Measurements from ENCODE around the gene GJB4. TPM values are rescaled to one million over a fixed set of nuclear protein-coding genes. Genes with fewer than 3 reads are reported as not detected.

Gene GJB4
- total and polyA plus RNA-seq, 2 experiments from 2014 or later = 1.00 to 2.5 TPM

DNA sequence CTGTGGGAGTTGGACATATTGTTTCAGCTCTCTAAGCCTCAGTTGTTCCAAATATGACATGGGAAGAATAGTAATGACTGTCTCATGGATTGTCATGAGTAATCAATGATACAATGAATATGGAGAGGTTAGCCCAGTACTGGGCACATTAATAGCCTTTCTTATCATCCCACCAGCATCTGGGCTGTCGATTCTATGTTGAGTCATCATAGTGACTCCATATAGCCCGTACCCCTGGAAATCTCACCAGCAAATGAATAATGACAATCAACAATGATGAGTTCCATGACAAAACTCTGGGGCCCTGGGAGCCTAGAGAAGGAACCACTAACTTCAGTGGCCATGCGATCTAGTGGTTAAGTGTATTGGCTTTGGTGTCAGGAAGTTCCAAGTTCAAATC is 44.4 kb upstream of the GJB4 start:
- Histone ChIP-seq H3K36me3 (replicated peaks; ENCODE audit: insufficient read depth, low read depth) (no peaks in the 10 kb centered on the region), H3K79me2 (no peaks in the 10 kb centered on the region), H3K9me3 (ENCODE audit: low read depth) (no peaks in the 10 kb centered on the region), H3K27ac (no peak overlapping the region), H3K27me3 (no peaks in the 10 kb centered on the region), H2AFZ (no peak overlapping the region), H3K4me1 (ENCODE audit: insufficient read depth) (no peaks in the 10 kb centered on the region), H3K4me2 (no peak overlapping the region), H4K20me1 (ENCODE audit: insufficient read depth, poor library complexity, severe bottlenecking) (no peaks in the 10 kb centered on the region), H3K4me3 (no peak overlapping the region), H3K9me2 (replicated peaks; ENCODE audit: insufficient read depth) (no peaks in the 10 kb centered on the region)
- TF ChIP-seq EZH2phosphoT487 (IDR thresholded peaks at IDR 0.05; ENCODE audit: low read depth, severe bottlenecking, unreplicated experiment) (no peak), EZH2 (IDR thresholded peaks at IDR 0.05; ENCODE audit: borderline replicate concordance) (no peak)
- TF ChIP-seq, protein P1, sequence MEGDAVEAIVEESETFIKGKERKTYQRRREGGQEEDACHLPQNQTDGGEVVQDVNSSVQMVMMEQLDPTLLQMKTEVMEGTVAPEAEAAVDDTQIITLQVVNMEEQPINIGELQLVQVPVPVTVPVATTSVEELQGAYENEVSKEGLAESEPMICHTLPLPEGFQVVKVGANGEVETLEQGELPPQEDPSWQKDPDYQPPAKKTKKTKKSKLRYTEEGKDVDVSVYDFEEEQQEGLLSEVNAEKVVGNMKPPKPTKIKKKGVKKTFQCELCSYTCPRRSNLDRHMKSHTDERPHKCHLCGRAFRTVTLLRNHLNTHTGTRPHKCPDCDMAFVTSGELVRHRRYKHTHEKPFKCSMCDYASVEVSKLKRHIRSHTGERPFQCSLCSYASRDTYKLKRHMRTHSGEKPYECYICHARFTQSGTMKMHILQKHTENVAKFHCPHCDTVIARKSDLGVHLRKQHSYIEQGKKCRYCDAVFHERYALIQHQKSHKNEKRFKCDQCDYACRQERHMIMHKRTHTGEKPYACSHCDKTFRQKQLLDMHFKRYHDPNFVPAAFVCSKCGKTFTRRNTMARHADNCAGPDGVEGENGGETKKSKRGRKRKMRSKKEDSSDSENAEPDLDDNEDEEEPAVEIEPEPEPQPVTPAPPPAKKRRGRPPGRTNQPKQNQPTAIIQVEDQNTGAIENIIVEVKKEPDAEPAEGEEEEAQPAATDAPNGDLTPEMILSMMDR (IDR thresholded peaks at IDR 0.05; ENCODE audit: poor library complexity) = no peak
- no peak for DNase-seq (ENCODE audit: low spot score)
- 81% methylated on average over 3 of the region's 3 CpGs for WGBS (ENCODE audit: low lambda C conversion rate, missing lambda C conversion rate)

DNA sequence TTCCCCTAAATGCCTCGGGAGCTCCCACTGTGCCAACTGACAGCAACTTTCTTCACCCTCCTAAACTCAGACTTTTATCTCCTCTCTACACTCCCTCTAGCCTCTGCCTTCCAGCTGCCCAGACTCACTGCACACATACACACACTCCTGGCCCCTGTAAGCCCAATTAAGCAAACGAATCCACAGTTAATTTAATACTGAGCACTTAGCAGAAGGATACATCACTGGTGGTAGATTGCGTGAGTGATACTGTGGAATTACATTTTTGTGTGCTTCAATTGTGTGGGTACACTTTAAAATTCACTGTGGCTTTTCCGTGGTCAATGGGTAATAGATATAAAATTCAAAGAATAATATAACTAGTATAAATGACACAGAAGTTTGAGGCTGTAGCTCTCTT is 38.3 kb upstream of the GJB4 start:
- no peak overlapping the region for H3K27ac ChIP-seq
- no peaks in the 10 kb centered on the region for H3K9me2 ChIP-seq (replicated peaks; ENCODE audit: insufficient read depth)
- H2AFZ ChIP-seq = no peak overlapping the region
- no peaks in the 10 kb centered on the region for H3K9me3 ChIP-seq (ENCODE audit: low read depth)
- H4K20me1 ChIP-seq (ENCODE audit: insufficient read depth, poor library complexity, severe bottlenecking) = no peaks in the 10 kb centered on the region
- no peak for TF ChIP-seq EZH2phosphoT487 (IDR thresholded peaks at IDR 0.05; ENCODE audit: low read depth, severe bottlenecking, unreplicated experiment)
- TF ChIP-seq EZH2 (IDR thresholded peaks at IDR 0.05; ENCODE audit: borderline replicate concordance) = no peak
- WGBS (ENCODE audit: low lambda C conversion rate, missing lambda C conversion rate) = 77% methylated on average over 4 of the region's 4 CpGs
- H3K4me3 ChIP-seq = no peak overlapping the region
- no peaks in the 10 kb centered on the region for H3K4me1 ChIP-seq (ENCODE audit: insufficient read depth)
- H3K36me3 ChIP-seq (replicated peaks; ENCODE audit: insufficient read depth, low read depth) = no peaks in the 10 kb centered on the region
- no peak for DNase-seq (ENCODE audit: low spot score)
- no peaks in the 10 kb centered on the region for H3K27me3 ChIP-seq
- no peaks in the 10 kb centered on the region for H3K79me2 ChIP-seq
- H3K4me2 ChIP-seq = no peak overlapping the region

DNA sequence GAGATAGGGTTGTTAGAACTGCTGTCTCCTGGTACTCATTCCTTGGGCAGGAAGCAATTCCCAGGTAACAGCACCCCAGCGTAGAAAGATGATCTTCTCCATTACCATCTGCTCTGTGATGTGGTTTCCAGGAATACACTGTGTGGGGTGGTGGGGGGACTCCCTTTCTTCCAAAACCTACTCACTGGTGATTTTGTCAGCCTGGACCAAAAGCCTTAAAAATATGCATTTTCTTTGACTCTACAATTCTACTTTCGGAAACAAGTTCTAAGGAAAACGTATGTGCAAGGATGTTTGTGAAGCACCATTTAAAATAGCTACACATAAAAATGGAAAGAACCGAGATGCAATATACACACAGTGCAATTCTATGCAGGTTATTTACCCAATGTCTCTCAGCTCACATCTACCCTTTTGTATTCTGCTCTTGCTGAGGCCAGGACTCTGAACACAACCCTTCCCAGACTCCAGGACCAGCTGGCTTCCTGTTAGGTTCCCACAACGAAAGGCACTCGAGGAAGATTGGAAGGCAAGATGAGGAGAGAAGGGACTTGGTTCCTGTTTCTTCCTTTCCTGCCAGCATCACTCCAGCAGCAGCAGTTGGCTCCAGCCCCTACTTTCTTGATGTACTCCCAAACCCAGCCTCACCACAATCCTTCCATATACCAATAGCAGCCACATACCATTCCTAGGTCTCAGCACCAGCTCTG is 37.7 kb upstream of the GJB4 start:
- Histone ChIP-seq H3K4me3 (no peak overlapping the region), H3K4me1 (ENCODE audit: insufficient read depth) (no peaks in the 10 kb centered on the region), H3K36me3 (replicated peaks; ENCODE audit: insufficient read depth, low read depth) (no peaks in the 10 kb centered on the region), H2AFZ (no peak overlapping the region), H3K27me3 (no peaks in the 10 kb centered on the region), H3K27ac (no peak overlapping the region), H3K9me3 (ENCODE audit: low read depth) (no peaks in the 10 kb centered on the region), H3K4me2 (no peak overlapping the region), H3K9me2 (replicated peaks; ENCODE audit: insufficient read depth) (no peaks in the 10 kb centered on the region), H3K79me2 (no peaks in the 10 kb centered on the region), H4K20me1 (ENCODE audit: insufficient read depth, poor library complexity, severe bottlenecking) (no peaks in the 10 kb centered on the region)
- 87% methylated on average over 6 of the region's 6 CpGs for WGBS (ENCODE audit: low lambda C conversion rate, missing lambda C conversion rate)
- DNase-seq (ENCODE audit: low spot score) = no peak
- TF ChIP-seq EZH2phosphoT487 (IDR thresholded peaks at IDR 0.05; ENCODE audit: low read depth, severe bottlenecking, unreplicated experiment) (no peak), EZH2 (IDR thresholded peaks at IDR 0.05; ENCODE audit: borderline replicate concordance) (no peak)
- TF ChIP-seq, protein P1 (IDR thresholded peaks at IDR 0.05; ENCODE audit: poor library complexity) = no peak

GRCh38 chr1:34726861-34727260 is 32.7 kb upstream of the GJB4 start:
- no peak overlapping the region for H3K4me2 ChIP-seq
- no peaks in the 10 kb centered on the region for H3K9me3 ChIP-seq (ENCODE audit: low read depth)
- H3K27ac ChIP-seq = no peak overlapping the region
- 85% methylated on average over 6 of the region's 6 CpGs for WGBS (ENCODE audit: low lambda C conversion rate, missing lambda C conversion rate)
- H3K36me3 ChIP-seq (replicated peaks; ENCODE audit: insufficient read depth, low read depth) = no peaks in the 10 kb centered on the region
- no peak overlapping the region for H2AFZ ChIP-seq
- H3K4me1 ChIP-seq (ENCODE audit: insufficient read depth) = no peaks in the 10 kb centered on the region
- H3K79me2 ChIP-seq = no peaks in the 10 kb centered on the region
- no peaks in the 10 kb centered on the region for H3K9me2 ChIP-seq (replicated peaks; ENCODE audit: insufficient read depth)
- TF ChIP-seq EZH2 (IDR thresholded peaks at IDR 0.05; ENCODE audit: borderline replicate concordance) (no peak), EZH2phosphoT487 (IDR thresholded peaks at IDR 0.05; ENCODE audit: low read depth, severe bottlenecking, unreplicated experiment) (no peak)
- TF ChIP-seq, protein P1 (IDR thresholded peaks at IDR 0.05; ENCODE audit: poor library complexity) = no peak
- no peaks in the 10 kb centered on the region for H4K20me1 ChIP-seq (ENCODE audit: insufficient read depth, poor library complexity, severe bottlenecking)
- DNase-seq (ENCODE audit: low spot score) = no peak
- no peak overlapping the region for H3K4me3 ChIP-seq
- no peaks in the 10 kb centered on the region for H3K27me3 ChIP-seq

Data from hepatocyte (in vitro differentiated cells).